ENCODE data around the gene PMPCA. TPM values are rescaled to one million over a fixed set of nuclear protein-coding genes. Genes with fewer than 3 reads are reported as not detected.
A peak's percentile ranks its signal among the peaks of the same experiment; 100 is the strongest.

Gene PMPCA
- total and polyA plus RNA-seq, 2 of the 8 experiments (the other 6 are each of a cell fraction or from before 2014, with no cell fraction given) = 60.0 to 88.2 TPM

DNA sequence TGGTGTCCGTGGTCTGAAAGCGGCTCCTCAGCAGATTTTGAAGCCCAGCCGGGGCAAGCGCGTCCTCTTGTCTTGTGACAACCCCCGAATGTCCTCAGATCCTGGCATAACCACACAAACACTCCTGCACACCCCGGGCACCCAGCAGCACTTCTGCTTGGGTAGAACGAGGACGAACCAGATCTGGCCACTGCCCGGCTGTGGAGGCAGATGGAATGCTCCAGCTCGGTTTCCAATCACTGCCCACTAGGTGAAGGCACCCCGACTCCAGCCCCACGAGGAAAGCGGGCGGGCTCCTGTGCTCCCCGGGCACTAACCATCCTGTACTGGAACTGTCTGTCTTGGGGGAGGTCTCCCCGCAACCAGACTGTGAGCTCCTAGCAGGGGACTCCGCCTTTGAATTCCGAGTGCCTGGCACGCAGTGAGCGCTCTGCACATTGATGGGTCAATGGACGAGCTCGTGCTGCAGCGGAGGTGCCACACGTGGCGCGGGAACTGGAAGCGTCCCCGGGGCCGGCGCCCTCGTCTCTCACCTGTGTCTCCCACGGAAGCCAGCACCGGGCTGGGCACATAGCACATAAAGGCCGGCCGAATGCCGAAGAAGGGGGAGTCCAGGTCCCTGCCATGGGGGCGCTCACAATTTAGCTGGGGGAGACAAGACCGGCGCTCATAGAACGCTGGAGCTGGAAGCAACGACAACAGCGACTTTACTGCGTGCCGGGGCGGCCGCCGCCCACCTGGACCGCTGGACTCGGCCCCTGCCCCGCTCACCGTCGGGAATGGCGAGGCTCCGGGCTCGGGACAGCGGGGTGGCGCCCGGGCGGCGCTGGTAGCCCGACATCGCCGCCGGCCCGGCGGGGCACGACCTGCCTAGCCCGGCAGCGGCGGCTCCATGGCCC is 652 bp upstream of the PMPCA start (continued):
- TF ChIP-seq, protein P1, sequence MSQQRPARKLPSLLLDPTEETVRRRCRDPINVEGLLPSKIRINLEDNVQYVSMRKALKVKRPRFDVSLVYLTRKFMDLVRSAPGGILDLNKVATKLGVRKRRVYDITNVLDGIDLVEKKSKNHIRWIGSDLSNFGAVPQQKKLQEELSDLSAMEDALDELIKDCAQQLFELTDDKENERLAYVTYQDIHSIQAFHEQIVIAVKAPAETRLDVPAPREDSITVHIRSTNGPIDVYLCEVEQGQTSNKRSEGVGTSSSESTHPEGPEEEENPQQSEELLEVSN (IDR thresholded peaks at IDR 0.05) = peak; percentile 86

All from H1 (cell line).